Measurements from ENCODE around the gene INSM1. TPM values are rescaled to one million over a fixed set of nuclear protein-coding genes. Genes with fewer than 3 reads are reported as not detected.

Gene INSM1
- total RNA-seq, 1 donor from 2014 or later: not detected

GRCh38 chr20:20334489-20334888, 33.4 kb upstream of the INSM1 start:
- H3K9me3 Mint-ChIP-seq (ENCODE audit: low read depth): peaks cover 7% of the 10 kb centered on the region
- no peak for DNase-seq (ENCODE audit: low spot score)
- no peak overlapping the region for H3K4me3 Mint-ChIP-seq (ENCODE audit: unreplicated experiment)
- peaks cover 10% of the 10 kb centered on the region for H3K27me3 Mint-ChIP-seq (ENCODE audit: low read depth)
- TF ChIP-seq CTCF (IDR thresholded peaks at IDR 0.05): no peak
- H3K36me3 Mint-ChIP-seq (ENCODE audit: low read depth): no peaks in the 10 kb centered on the region
- H3K27ac Mint-ChIP-seq (ENCODE audit: unreplicated experiment): no peak overlapping the region
- no peaks in the 10 kb centered on the region for H3K4me1 Mint-ChIP-seq (ENCODE audit: low read depth)

GRCh38 chr20:20338133-20338730, 29.7 kb upstream of the INSM1 start:
- no peak for TF ChIP-seq CTCF (IDR thresholded peaks at IDR 0.05)
- DNase-seq (ENCODE audit: low spot score): no peak
- Mint-ChIP-seq H3K9me3 (ENCODE audit: low read depth) (peaks cover 7% of the 10 kb centered on the region), H3K27ac (ENCODE audit: unreplicated experiment) (no peak overlapping the region), H3K36me3 (ENCODE audit: low read depth) (no peaks in the 10 kb centered on the region), H3K27me3 (ENCODE audit: low read depth) (peaks cover 18% of the 10 kb centered on the region), H3K4me3 (ENCODE audit: unreplicated experiment) (no peak overlapping the region), H3K4me1 (ENCODE audit: low read depth) (no peaks in the 10 kb centered on the region)

DNA sequence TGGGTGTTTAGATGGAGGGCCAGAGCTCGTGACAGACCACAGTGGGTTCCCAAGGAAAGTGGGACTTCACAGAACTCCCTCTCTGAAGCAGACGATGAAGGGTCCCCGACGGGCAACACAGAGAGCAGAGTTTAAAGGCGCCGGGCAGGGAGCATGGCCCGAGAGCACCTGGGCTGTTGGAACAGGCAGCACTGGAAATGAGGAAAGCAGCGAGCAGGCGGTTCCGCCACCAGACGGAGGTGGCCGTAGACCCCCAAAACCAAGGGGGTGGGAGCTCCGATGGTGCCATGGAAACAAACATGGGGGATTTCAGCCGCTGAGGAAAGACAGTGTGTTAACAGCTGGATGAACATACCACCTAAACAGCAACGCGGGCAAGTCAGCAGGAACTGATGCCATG, 27.5 kb upstream of the INSM1 start:
- Mint-ChIP-seq H3K27me3 (ENCODE audit: low read depth) (peaks cover 14% of the 10 kb centered on the region), H3K9me3 (ENCODE audit: low read depth) (peaks cover 5% of the 10 kb centered on the region), H3K36me3 (ENCODE audit: low read depth) (no peaks in the 10 kb centered on the region), H3K27ac (ENCODE audit: unreplicated experiment) (no peak overlapping the region), H3K4me1 (ENCODE audit: low read depth) (no peaks in the 10 kb centered on the region), H3K4me3 (ENCODE audit: unreplicated experiment) (no peak overlapping the region)
- no peak for TF ChIP-seq CTCF (IDR thresholded peaks at IDR 0.05)
- no peak for DNase-seq (ENCODE audit: low spot score)

GRCh38 chr20:20341371-20341770, 26.5 kb upstream of the INSM1 start:
- peaks cover 13% of the 10 kb centered on the region for H3K27me3 Mint-ChIP-seq (ENCODE audit: low read depth)
- no peak overlapping the region for H3K4me3 Mint-ChIP-seq (ENCODE audit: unreplicated experiment)
- no peak for DNase-seq (ENCODE audit: low spot score)
- no peaks in the 10 kb centered on the region for H3K36me3 Mint-ChIP-seq (ENCODE audit: low read depth)
- no peak overlapping the region for H3K27ac Mint-ChIP-seq (ENCODE audit: unreplicated experiment)
- H3K4me1 Mint-ChIP-seq (ENCODE audit: low read depth): no peaks in the 10 kb centered on the region
- no peak for TF ChIP-seq CTCF (IDR thresholded peaks at IDR 0.05)
- no peaks in the 10 kb centered on the region for H3K9me3 Mint-ChIP-seq (ENCODE audit: low read depth)

DNA sequence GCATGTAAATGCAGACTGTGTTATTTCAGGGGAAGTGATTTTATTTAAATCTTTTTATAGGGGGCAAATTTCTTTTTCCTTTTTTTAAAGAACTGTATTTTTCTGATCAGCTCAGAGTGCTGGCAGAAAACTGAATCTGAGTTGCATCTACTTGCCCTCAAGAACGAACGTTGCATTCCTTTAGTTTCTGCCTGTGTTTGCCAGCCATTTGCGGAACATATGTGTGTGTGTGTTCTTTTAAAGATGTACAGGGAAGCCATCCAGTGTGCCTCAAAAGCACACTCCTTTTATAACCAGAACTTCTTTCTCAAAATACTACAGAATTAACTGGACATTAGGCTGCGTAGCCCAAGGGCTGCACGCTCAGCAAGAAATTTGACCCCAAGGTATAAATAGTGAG, 25.8 kb upstream of the INSM1 start:
- TF ChIP-seq CTCF (IDR thresholded peaks at IDR 0.05): no peak
- H3K27me3 Mint-ChIP-seq (ENCODE audit: low read depth): peaks cover 13% of the 10 kb centered on the region

More for the DNA sequence above, 25.8 kb upstream of the INSM1 start:
- H3K4me3 Mint-ChIP-seq (ENCODE audit: unreplicated experiment): no peak overlapping the region
- H3K9me3 Mint-ChIP-seq (ENCODE audit: low read depth): peaks cover 3% of the 10 kb centered on the region
- DNase-seq (ENCODE audit: low spot score): no peak
- H3K4me1 Mint-ChIP-seq (ENCODE audit: low read depth): no peaks in the 10 kb centered on the region
- H3K27ac Mint-ChIP-seq (ENCODE audit: unreplicated experiment): no peak overlapping the region
- H3K36me3 Mint-ChIP-seq (ENCODE audit: low read depth): no peaks in the 10 kb centered on the region
